Measurements from ENCODE around the gene MACF1.

DNA sequence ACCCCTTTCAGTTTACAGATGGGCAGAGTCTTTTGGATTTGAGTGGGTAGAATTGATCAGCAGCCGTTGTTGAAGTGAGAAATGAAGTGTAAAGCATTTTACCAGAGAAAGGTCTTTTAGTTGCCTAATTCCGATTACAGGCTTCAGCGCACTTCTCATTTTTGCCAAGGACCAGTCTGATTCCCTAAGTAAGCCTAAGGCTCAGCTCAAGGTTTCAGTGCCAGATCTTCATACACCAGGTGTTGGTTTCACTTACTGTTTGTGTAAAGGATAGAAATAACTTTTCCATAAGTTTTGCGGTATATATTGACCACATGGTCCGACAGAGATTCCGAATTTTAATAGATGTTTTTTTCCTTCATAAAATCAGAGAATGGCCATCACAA is 203.0 kb downstream of the MACF1 start:
- TF ChIP-seq POLR2AphosphoS5 (IDR thresholded peaks at IDR 0.05; ENCODE audit: low read depth, low read length), result no peak
- TF ChIP-seq, protein P1, sequence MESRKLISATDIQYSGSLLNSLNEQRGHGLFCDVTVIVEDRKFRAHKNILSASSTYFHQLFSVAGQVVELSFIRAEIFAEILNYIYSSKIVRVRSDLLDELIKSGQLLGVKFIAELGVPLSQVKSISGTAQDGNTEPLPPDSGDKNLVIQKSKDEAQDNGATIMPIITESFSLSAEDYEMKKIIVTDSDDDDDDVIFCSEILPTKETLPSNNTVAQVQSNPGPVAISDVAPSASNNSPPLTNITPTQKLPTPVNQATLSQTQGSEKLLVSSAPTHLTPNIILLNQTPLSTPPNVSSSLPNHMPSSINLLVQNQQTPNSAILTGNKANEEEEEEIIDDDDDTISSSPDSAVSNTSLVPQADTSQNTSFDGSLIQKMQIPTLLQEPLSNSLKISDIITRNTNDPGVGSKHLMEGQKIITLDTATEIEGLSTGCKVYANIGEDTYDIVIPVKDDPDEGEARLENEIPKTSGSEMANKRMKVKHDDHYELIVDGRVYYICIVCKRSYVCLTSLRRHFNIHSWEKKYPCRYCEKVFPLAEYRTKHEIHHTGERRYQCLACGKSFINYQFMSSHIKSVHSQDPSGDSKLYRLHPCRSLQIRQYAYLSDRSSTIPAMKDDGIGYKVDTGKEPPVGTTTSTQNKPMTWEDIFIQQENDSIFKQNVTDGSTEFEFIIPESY (IDR thresholded peaks at IDR 0.05; ENCODE audit: borderline replicate concordance, low read depth), result no peak
- TF ChIP-seq, protein P2, sequence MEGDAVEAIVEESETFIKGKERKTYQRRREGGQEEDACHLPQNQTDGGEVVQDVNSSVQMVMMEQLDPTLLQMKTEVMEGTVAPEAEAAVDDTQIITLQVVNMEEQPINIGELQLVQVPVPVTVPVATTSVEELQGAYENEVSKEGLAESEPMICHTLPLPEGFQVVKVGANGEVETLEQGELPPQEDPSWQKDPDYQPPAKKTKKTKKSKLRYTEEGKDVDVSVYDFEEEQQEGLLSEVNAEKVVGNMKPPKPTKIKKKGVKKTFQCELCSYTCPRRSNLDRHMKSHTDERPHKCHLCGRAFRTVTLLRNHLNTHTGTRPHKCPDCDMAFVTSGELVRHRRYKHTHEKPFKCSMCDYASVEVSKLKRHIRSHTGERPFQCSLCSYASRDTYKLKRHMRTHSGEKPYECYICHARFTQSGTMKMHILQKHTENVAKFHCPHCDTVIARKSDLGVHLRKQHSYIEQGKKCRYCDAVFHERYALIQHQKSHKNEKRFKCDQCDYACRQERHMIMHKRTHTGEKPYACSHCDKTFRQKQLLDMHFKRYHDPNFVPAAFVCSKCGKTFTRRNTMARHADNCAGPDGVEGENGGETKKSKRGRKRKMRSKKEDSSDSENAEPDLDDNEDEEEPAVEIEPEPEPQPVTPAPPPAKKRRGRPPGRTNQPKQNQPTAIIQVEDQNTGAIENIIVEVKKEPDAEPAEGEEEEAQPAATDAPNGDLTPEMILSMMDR (IDR thresholded peaks at IDR 0.05), result no peak
- no peak for TF ChIP-seq JUND (IDR thresholded peaks at IDR 0.05)

Measured in SK-N-SH (cell line).